Measurements from ENCODE around the gene BUD13.

The BUD13 gene

DNA sequence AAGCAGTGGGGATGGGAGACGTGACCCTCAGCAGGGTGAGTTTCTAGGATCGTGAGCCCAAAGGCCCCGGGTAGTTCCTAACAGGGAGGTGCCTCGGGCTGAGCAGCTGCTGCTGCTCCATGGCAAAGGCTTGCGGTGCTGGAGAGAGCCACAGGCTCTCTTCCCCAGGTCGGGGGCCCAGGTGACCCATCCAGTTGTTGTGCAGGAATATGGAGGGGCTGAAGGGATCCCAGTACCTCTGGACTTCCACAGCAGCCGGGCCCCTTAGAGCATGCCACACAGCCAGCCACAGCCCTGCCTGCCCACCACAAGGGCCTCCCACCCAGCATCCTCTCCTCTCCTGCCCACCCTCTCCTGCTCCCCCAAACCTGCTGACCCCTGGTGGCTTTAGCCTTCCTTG, 49.3 kb downstream of the BUD13 start:
- no peak overlapping the region for H3K4me3 ChIP-seq (replicated peaks; ENCODE audit: low read depth, low read length)
- no peak for DNase-seq (ENCODE audit: extremely low read depth, low read depth)
- TF ChIP-seq, protein P1, sequence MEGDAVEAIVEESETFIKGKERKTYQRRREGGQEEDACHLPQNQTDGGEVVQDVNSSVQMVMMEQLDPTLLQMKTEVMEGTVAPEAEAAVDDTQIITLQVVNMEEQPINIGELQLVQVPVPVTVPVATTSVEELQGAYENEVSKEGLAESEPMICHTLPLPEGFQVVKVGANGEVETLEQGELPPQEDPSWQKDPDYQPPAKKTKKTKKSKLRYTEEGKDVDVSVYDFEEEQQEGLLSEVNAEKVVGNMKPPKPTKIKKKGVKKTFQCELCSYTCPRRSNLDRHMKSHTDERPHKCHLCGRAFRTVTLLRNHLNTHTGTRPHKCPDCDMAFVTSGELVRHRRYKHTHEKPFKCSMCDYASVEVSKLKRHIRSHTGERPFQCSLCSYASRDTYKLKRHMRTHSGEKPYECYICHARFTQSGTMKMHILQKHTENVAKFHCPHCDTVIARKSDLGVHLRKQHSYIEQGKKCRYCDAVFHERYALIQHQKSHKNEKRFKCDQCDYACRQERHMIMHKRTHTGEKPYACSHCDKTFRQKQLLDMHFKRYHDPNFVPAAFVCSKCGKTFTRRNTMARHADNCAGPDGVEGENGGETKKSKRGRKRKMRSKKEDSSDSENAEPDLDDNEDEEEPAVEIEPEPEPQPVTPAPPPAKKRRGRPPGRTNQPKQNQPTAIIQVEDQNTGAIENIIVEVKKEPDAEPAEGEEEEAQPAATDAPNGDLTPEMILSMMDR (IDR thresholded peaks at IDR 0.05; ENCODE audit: low read depth, low read length, missing control alignments) = no peak

DNA sequence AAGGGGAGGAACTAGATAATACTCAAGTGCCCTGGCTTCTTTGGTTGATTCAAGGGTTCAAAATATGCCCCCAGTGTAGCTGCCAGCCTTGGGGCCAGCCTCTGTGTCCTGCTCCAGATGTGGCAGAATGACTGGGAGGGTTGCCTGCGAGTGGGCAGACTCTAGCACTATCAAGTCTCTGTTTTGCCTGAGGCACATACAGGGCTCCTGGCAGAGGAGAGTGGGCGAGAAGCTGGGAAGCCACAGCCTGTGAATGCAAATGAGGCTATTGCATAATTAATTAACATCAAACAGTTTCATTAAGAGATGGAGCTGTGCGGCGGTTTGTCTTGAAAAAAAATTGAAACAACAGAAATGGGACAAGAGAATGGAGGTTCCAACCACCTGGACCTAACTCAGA, 50.8 kb downstream of the BUD13 start:
- H3K4me3 ChIP-seq (replicated peaks; ENCODE audit: low read depth, low read length) = no peak overlapping the region
- TF ChIP-seq, protein P1 (IDR thresholded peaks at IDR 0.05; ENCODE audit: low read depth, low read length, missing control alignments) = no peak
- DNase-seq (ENCODE audit: extremely low read depth, low read depth) = no peak

DNA sequence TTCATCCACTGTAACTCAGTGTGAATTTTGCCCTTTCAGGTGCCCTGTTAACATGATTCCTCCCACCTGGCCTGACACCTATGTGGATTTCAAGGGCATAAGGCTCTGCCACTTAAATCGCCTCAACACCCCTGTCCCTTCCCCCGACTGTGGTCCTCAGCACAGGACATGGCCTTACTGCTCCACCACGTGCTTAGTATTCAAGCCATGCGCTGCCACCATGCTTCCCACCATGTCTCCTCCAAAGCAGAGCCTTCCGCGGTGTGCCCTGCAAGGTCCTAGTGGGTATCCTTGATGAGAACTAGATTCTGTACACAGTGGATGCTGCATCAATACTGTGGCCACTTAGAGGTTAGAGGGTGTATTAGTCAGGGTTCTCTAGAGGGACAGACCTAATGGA, 51.9 kb downstream of the BUD13 start:
- no peak overlapping the region for H3K4me3 ChIP-seq (replicated peaks; ENCODE audit: low read depth, low read length)
- DNase-seq (ENCODE audit: extremely low read depth, low read depth) = no peak
- TF ChIP-seq, protein P1 (IDR thresholded peaks at IDR 0.05; ENCODE audit: low read depth, low read length, missing control alignments) = no peak

DNA sequence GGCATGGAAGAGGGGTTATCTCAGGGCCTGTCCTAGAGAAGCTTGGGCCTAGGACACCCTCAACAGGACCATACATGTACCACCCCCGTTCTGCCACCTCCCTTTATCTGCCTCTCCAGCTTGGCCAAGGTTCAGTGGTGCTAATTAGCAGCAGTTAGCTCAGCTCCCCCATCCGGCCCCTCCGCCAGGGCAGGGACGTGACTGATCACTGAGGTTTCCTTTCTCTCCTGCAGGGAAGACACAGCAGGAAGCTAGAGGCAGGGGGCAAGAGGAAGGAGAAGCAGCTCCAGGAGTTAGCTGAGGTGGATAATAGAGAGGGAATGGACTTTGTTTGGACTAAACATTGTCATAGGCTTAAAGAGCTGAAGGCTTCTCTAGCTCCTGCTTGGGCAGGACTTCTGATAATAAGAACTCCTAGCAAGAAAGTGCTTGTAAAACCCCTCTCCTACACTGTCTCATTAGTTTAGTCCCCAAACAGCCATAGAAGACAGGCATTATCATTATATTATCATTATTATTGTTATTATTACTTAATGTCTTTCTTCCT, 53.8 kb downstream of the BUD13 start:
- DNase-seq (ENCODE audit: extremely low read depth, low read depth) = no peak
- TF ChIP-seq, protein P1 (IDR thresholded peaks at IDR 0.05; ENCODE audit: low read depth, low read length, missing control alignments) = no peak
- no peak overlapping the region for H3K4me3 ChIP-seq (replicated peaks; ENCODE audit: low read depth, low read length)

DNA sequence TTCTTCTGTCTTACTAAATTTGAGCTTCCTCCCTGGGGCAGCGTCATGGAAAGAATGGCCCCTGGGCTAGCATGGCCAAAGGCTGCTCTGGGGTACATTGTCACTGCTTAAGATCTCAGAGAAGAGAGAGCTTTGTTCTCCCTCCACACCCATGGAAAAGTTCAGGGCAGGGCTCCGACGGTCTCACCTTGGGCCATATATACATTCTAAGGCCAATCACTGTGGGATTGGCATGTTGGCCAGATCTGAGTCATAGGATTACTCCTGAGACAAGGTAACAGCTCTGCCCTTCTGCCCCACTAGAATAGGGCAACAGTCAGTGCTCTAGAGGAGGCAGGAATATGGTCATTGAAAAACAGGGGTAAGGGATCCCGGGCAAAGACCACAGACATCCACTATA, 56.2 kb downstream of the BUD13 start:
- TF ChIP-seq, protein P1 (IDR thresholded peaks at IDR 0.05; ENCODE audit: low read depth, low read length, missing control alignments) = no peak
- H3K4me3 ChIP-seq (replicated peaks; ENCODE audit: low read depth, low read length) = no peak overlapping the region

DNA sequence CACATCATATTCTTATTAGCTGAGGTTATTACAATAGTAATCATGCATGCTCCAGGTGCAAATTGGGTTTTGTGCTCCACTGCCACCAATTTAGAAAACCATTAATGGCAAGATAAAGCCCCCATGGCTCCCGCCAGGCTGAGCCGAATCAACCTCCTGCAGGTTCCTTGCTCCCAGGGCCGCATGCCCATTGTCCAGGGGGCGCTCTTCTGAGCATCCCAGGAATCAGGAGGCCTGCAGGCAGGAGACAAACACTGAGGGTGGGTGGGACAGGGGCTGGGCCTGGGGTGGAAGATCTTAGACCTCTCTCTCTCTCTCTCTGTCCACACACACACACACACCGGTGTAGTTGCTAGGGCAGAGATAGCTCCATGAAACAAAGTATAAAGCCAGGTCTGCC, 57.4 kb downstream of the BUD13 start:
- DNase-seq (ENCODE audit: extremely low read depth, low read depth) = no peak
- TF ChIP-seq, protein P1 (IDR thresholded peaks at IDR 0.05; ENCODE audit: low read depth, low read length, missing control alignments) = peak; percentile 6
- H3K4me3 ChIP-seq (replicated peaks; ENCODE audit: low read depth, low read length) = no peak overlapping the region

More for the DNA sequence above, 56.2 kb downstream of the BUD13 start:
- no peak for DNase-seq (ENCODE audit: extremely low read depth, low read depth)

DNA sequence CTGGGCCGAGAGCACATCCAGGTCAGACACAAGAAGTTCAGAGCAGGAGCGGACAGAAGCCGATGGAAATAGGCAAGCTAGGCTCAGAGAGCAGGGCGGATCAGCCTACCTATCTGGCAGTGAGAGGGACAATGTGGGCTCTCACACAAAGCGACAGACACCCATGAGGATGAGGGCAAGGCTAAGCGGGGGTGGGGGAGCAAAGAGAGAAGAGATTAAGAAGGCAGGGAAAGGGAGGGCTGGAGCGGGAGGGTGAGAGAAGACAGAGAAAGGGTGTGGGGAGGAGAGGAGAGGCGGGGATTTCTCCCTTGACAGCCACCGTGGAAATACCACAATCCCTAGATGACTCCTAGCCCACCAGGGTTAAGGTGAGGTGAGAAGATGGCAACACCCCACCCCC, 57.9 kb downstream of the BUD13 start:
- DNase-seq (ENCODE audit: extremely low read depth, low read depth) = no peak
- TF ChIP-seq, protein P1 (IDR thresholded peaks at IDR 0.05; ENCODE audit: low read depth, low read length, missing control alignments) = no peak
- no peak overlapping the region for H3K4me3 ChIP-seq (replicated peaks; ENCODE audit: low read depth, low read length)
